GM19438 (cell line): Measurements from ENCODE around the gene ZNF521.

Experiments used
- ATAC-seq: cut with Tn5 transposase; IDR thresholded peaks from one replicate; pipeline ENCODE4 v1.9.1; 2021; ENCODE audit warnings: low read depth; ENCODE audit not compliant: unreplicated experiment

The ZNF521 gene

GRCh38 chr18:25340762-25341161 is 11.2 kb downstream of the ZNF521 start:
- ATAC-seq, result no peak

- ATAC-seq, result no peak
These were observed 16.3 kb downstream of the ZNF521 start for GRCh38 chr18:25335676-25336075.

GRCh38 chr18:25335062-25335461 is 16.9 kb downstream of the ZNF521 start:
- no peak for ATAC-seq

- ATAC-seq, result no peak
These were observed 17.4 kb downstream of the ZNF521 start for GRCh38 chr18:25334588-25334987.

GRCh38 chr18:25332002-25332401 is 20.0 kb downstream of the ZNF521 start:
- ATAC-seq, result no peak

GRCh38 chr18:25329783-25330182 is 22.2 kb downstream of the ZNF521 start:
- ATAC-seq, result no peak

GRCh38 chr18:25327584-25327983 is 24.4 kb downstream of the ZNF521 start:
- no peak for ATAC-seq

GRCh38 chr18:25326361-25326952 is 25.5 kb downstream of the ZNF521 start:
- no peak for ATAC-seq

GRCh38 chr18:25322806-25323205 is 29.2 kb downstream of the ZNF521 start:
- no peak for ATAC-seq

- no peak for ATAC-seq
These were observed 35.5 kb downstream of the ZNF521 start for GRCh38 chr18:25316381-25317018.

GRCh38 chr18:25314838-25315190 is 37.2 kb downstream of the ZNF521 start:
- no peak for ATAC-seq

GRCh38 chr18:25314151-25314837 is 37.7 kb downstream of the ZNF521 start:
- no peak for ATAC-seq

- no peak for ATAC-seq
These were observed 38.7 kb downstream of the ZNF521 start for GRCh38 chr18:25313268-25313667.

GRCh38 chr18:25310045-25310444 is 41.9 kb downstream of the ZNF521 start:
- no peak for ATAC-seq

GRCh38 chr18:25308381-25308780 is 43.6 kb downstream of the ZNF521 start:
- no peak for ATAC-seq

GRCh38 chr18:25307192-25307591 is 44.8 kb downstream of the ZNF521 start:
- no peak for ATAC-seq

- ATAC-seq, result no peak
These were observed 45.3 kb downstream of the ZNF521 start for GRCh38 chr18:25306671-25307070.

GRCh38 chr18:25305584-25305983 is 46.4 kb downstream of the ZNF521 start:
- no peak for ATAC-seq

GRCh38 chr18:25300492-25300891 is 51.5 kb downstream of the ZNF521 start:
- ATAC-seq, result no peak

- ATAC-seq, result no peak
These were observed 52.3 kb downstream of the ZNF521 start for GRCh38 chr18:25299426-25300300.

GRCh38 chr18:25298853-25299274 is 53.1 kb downstream of the ZNF521 start:
- ATAC-seq, result no peak
